Endodermal cell (in vitro differentiated cells): ENCODE results near the gene GOLIM4. TPM values are rescaled to one million over a fixed set of nuclear protein-coding genes. Genes with fewer than 3 reads are reported as not detected.

Source experiments
- DNase-seq: peaks from one replicate; pipeline ENCODE4 v3.0.0-alpha.2; 2017
- H3K27ac ChIP-seq: 2 replicates; pipeline ENCODE4 v1.5.1; 2013; ENCODE audit warnings: mild to moderate bottlenecking, low read depth, low read length, moderate library complexity
- H3K27me3 ChIP-seq: 2 replicates; pipeline ENCODE4 v1.6.1; 2013; ENCODE audit warnings: mild to moderate bottlenecking, low read length, moderate library complexity; ENCODE audit not compliant: insufficient read depth, control insufficient read depth, poor library complexity, severe bottlenecking
- H3K36me3 ChIP-seq: 2 replicates; pipeline ENCODE4 v1.7.0; 2013; ENCODE audit warnings: mild to moderate bottlenecking, low read length, moderate library complexity; ENCODE audit not compliant: control insufficient read depth, insufficient read depth
- H3K4me1 ChIP-seq: one replicate; pipeline ENCODE4 v1.7.0; 2013; ENCODE audit warnings: low read length; ENCODE audit not compliant: control insufficient read depth, insufficient read depth
- H3K4me3 ChIP-seq: 2 replicates; pipeline ENCODE4 v1.5.1; 2013; ENCODE audit warnings: mild to moderate bottlenecking, low read length, moderate library complexity
- H3K9ac ChIP-seq: 2 replicates; pipeline ENCODE4 v1.6.1; 2013; ENCODE audit warnings: mild to moderate bottlenecking, low read length, moderate library complexity; ENCODE audit not compliant: poor library complexity, severe bottlenecking; ENCODE audit errors: extremely low read depth
- H3K9me3 ChIP-seq: 2 replicates; pipeline ENCODE4 v1.6.1; 2013; ENCODE audit warnings: mild to moderate bottlenecking, low read length, moderate library complexity; ENCODE audit not compliant: control insufficient read depth
- H3K27ac Mint-ChIP-seq: 2 replicates; pipeline ENCODE4 v1.8.0; 2020; ENCODE audit warnings: mixed read lengths
- H3K27me3 Mint-ChIP-seq: 2 replicates; pipeline ENCODE4 v1.8.0; 2021; ENCODE audit warnings: mild to moderate bottlenecking, mixed read lengths; ENCODE audit not compliant: insufficient read depth
- H3K36me3 Mint-ChIP-seq: 2 replicates; pipeline ENCODE4 v1.8.0; 2020; ENCODE audit warnings: low read depth, mixed read lengths
- H3K4me1 Mint-ChIP-seq: 2 replicates; pipeline ENCODE4 v1.8.0; 2020; ENCODE audit warnings: mixed read lengths
- H3K4me3 Mint-ChIP-seq: 2 replicates; pipeline ENCODE4 v1.8.0; 2020; ENCODE audit warnings: mild to moderate bottlenecking, moderate library complexity, mixed read lengths
- H3K9me3 Mint-ChIP-seq: 2 replicates; pipeline ENCODE4 v1.8.0; 2020; ENCODE audit warnings: mild to moderate bottlenecking, mixed read lengths
- CTCF ChIP-seq: fragments of 200-600 bp; sonication (generic); conservative IDR thresholded peaks from 2 replicates; pipeline ENCODE4 v1.5.0; 2021; ENCODE audit warnings: antibody characterized with exemption, mild to moderate bottlenecking
- WGBS, 2 experiments: methylation state at CpG; one replicate each; pipeline versions ENCODE4 v1.1.5 to v1.1.7; 2013; ENCODE audit warnings: missing lambda C conversion rate in 2 of 2, mixed read lengths in 1 of 2; ENCODE audit not compliant: insufficient coverage in 1 of 2, insufficient read length in 1 of 2; 5-methylcytosine and 5-hydroxymethylcytosine counted together
- total RNA-seq, 2 donors: library from RNA; stranded (reverse); fragmentation: NEBNext Ultra II Directional in 1 of 2; extraction: Animal tissue kit (Norgen Biotek cat#: 25700) in 1 of 2; gene quantifications; 2 replicates in 1 of 2; 3 replicates in 1 of 2; pipeline ENCODE4 v1.2.1, GENCODE V29; 2021

GOLIM4 gene
- total RNA-seq, 2 donors from 2014 or later: 19.3 to 19.9 TPM

GRCh38 chr3:167992381-167992780 is 103.3 kb downstream of the GOLIM4 start:
- Histone ChIP-seq H3K4me1 (no peaks in the 10 kb centered on the region), H3K27ac (no peak overlapping the region), H3K4me3 (no peak overlapping the region), H3K9ac (no peak overlapping the region), H3K9me3 (no peaks in the 10 kb centered on the region), H3K36me3 (no peaks in the 10 kb centered on the region), H3K27me3 (peaks cover 25% of the 10 kb centered on the region)
- no peak for TF ChIP-seq CTCF
- 82 to 100% methylated on average over 1 of the region's 1 CpG for WGBS, 2 experiments
- no peak for DNase-seq
- Mint-ChIP-seq H3K4me3 (no peak overlapping the region), H3K36me3 (no peaks in the 10 kb centered on the region), H3K9me3 (no peaks in the 10 kb centered on the region), H3K27ac (no peak overlapping the region), H3K4me1 (peaks cover 9% of the 10 kb centered on the region), H3K27me3 (peaks cover 48% of the 10 kb centered on the region)

- TF ChIP-seq CTCF: no peak
- Histone ChIP-seq H3K4me3 (no peak overlapping the region), H3K27ac (no peak overlapping the region), H3K9me3 (no peaks in the 10 kb centered on the region), H3K36me3 (no peaks in the 10 kb centered on the region), H3K9ac (no peak overlapping the region), H3K27me3 (peaks cover 16% of the 10 kb centered on the region), H3K4me1 (no peaks in the 10 kb centered on the region)
- H3K9me3 Mint-ChIP-seq: no peaks in the 10 kb centered on the region
- DNase-seq: no peak
- 96 to 97% methylated on average over 4 to 6 of the region's 6 CpGs for WGBS, 2 experiments
- no peak overlapping the region for H3K4me3 Mint-ChIP-seq
- no peaks in the 10 kb centered on the region for H3K36me3 Mint-ChIP-seq
- H3K27me3 Mint-ChIP-seq: peaks cover 39% of the 10 kb centered on the region
- H3K4me1 Mint-ChIP-seq: peaks cover 9% of the 10 kb centered on the region
- H3K27ac Mint-ChIP-seq: no peak overlapping the region
These were observed 104.5 kb downstream of the GOLIM4 start for GRCh38 chr3:167991213-167991612.

- H3K9me3 Mint-ChIP-seq: no peaks in the 10 kb centered on the region
- H3K27me3 Mint-ChIP-seq: peaks cover 37% of the 10 kb centered on the region
- H3K4me3 Mint-ChIP-seq: no peak overlapping the region
- no peak overlapping the region for H3K27ac Mint-ChIP-seq
- DNase-seq: no peak
- H3K9me3 ChIP-seq: no peaks in the 10 kb centered on the region
- no peak overlapping the region for H3K9ac ChIP-seq
- peaks cover 6% of the 10 kb centered on the region for H3K4me1 Mint-ChIP-seq
- no peaks in the 10 kb centered on the region for H3K4me1 ChIP-seq
- no peak overlapping the region for H3K27ac ChIP-seq
- no peak for TF ChIP-seq CTCF
- H3K4me3 ChIP-seq: no peak overlapping the region
- 91 to 93% methylated on average over 6 of the region's 6 CpGs for WGBS, 2 experiments
- H3K36me3 Mint-ChIP-seq: no peaks in the 10 kb centered on the region
- H3K27me3 ChIP-seq: peaks cover 9% of the 10 kb centered on the region
- H3K36me3 ChIP-seq: no peaks in the 10 kb centered on the region
These were observed 105.7 kb downstream of the GOLIM4 start for GRCh38 chr3:167989999-167990398.
